GM12892 (cell line): ENCODE results near the gene OXLD1.

ENCODE experiments used
- POLR2A ChIP-seq: IDR thresholded peaks from 2 replicates; pipeline ENCODE4 v1.6.1; 2011; ENCODE audit warnings: low read depth, low read length, control low read depth
- TAF1 ChIP-seq: IDR thresholded peaks from 2 replicates; pipeline ENCODE4 v1.6.1; 2011; ENCODE audit warnings: low read depth, mild to moderate bottlenecking, control low read depth, low read length, borderline replicate concordance

DNA sequence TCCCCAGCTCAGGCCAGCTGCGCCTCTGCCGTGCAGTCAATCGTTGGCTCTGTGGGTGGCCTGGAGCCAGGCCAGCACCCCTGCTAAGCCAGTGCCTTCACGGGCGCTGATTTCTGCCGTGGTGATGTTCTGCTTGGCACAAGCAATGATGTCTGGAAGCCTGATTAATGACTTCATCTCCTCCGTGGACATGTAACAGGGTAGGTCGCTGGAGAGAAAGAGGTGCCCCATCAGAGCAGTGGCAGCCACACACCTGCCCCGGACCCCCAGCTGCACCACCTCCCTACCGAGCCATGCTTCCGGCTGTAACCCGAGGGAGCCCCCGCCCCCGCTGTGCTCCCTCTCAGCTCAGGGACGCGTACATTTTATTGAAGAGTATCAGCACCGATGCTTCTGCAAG is 15.3 kb upstream of the OXLD1 start:
- no peak for TF ChIP-seq TAF1
- no peak for TF ChIP-seq POLR2A
